K562 (cell line): ENCODE measurements around the gene PRKCE. TPM values are rescaled to one million over a fixed set of nuclear protein-coding genes. Genes with fewer than 3 reads are reported as not detected.

Source experiments
- BMI1 ChIP-seq: fragments of 150-350 bp; IDR thresholded peaks from 2 replicates; pipeline ENCODE4 v1.6.1; 2014; ENCODE audit warnings: low read length
- CSDE1 ChIP-seq, 2 experiments: fragments of 450-650 bp; IDR thresholded peaks; 2 replicates each; pipeline ENCODE4 v1.6.1; 2016; ENCODE audit warnings: mild to moderate bottlenecking in 1 of 2
- MLLT1 ChIP-seq, 2 experiments: fragments of 450-650 bp; IDR thresholded peaks; 2 replicates each; pipeline ENCODE4 v1.6.1; 2016
- NFATC3 ChIP-seq: fragments of 450-650 bp; IDR thresholded peaks from 2 replicates; pipeline ENCODE4 v1.6.1; 2017; ENCODE audit warnings: mild to moderate bottlenecking
- PRPF4 ChIP-seq: fragments of 200-400 bp; formaldehyde crosslinking; IDR thresholded peaks from one replicate; pipeline ENCODE4 v1.6.1; 2017; ENCODE audit warnings: low read length, low read depth, mild to moderate bottlenecking; ENCODE audit not compliant: insufficient read depth, poor library complexity, severe bottlenecking
- PTBP1 ChIP-seq: fragments of 200-400 bp; formaldehyde crosslinking; IDR thresholded peaks from 2 replicates; pipeline ENCODE4 v1.6.1; 2017; ENCODE audit warnings: low read depth, low read length
- SIN3B ChIP-seq: fragments of 450-650 bp; IDR thresholded peaks from 2 replicates; pipeline ENCODE4 v1.6.1; 2017; ENCODE audit warnings: low read depth, mild to moderate bottlenecking, moderate library complexity
- SMC3 ChIP-seq: conservative IDR thresholded peaks from 2 replicates; pipeline ENCODE4 v1.6.1; 2011; ENCODE audit warnings: low read depth, low read length, improper control_type of control experiment; ENCODE audit not compliant: insufficient read depth
- TAF7 ChIP-seq: fragments of 450-650 bp; IDR thresholded peaks from 2 replicates; pipeline ENCODE4 v1.6.1; 2016; ENCODE audit warnings: missing genetic modification characterization, missing compliant biosample characterization
- TCF3 ChIP-seq: sonication (generic); formaldehyde crosslinking; IDR thresholded peaks from 2 replicates; pipeline ENCODE4 v1.4.0; 2020; ENCODE audit warnings: mild to moderate bottlenecking, missing genetic modification reagents
- THRB ChIP-seq: fragments of 450-650 bp; formaldehyde crosslinking; conservative IDR thresholded peaks from 2 replicates; pipeline ENCODE4 v1.4.0; 2022; ENCODE audit warnings: mild to moderate bottlenecking, missing genetic modification characterization
- ZNF3 ChIP-seq: fragments of 250-450 bp; sonication (Bioruptor Pico); IDR thresholded peaks from 2 replicates; pipeline ENCODE4 v1.5.0; 2021; ENCODE audit warnings: mild to moderate bottlenecking, moderate library complexity
- ZNF384 ChIP-seq: IDR thresholded peaks from 2 replicates; pipeline ENCODE4 v1.6.1; 2012; ENCODE audit warnings: low read depth, low read length, improper control_type of control experiment
- polyA plus RNA-seq, 8 experiments: library from polyadenylated mRNA; depleted of rRNA in 4 of 8; stranded (reverse) in 5 of 8; unstranded in 3 of 8; fragments of >200 nt; fragmentation: Nextera tagmentation in 2 of 8; fragmentation: Illumina TruSeq in 1 of 8; extraction: Ambion mirVana in 2 of 8; extraction: Trizol in 1 of 8; gene quantifications; 2 replicates each; pipeline versions ENCODE4 v1.2.1 to v1.2.3, GENCODE V29; 2011 to 2014; ENCODE audit warnings: inconsistent platforms in 1 of 8, missing spikeins in 1 of 8
- total RNA-seq, 7 experiments: library from RNA; depleted of rRNA in 6 of 7; stranded (reverse); fragments of >200 nt in 6 of 7; fragmentation: Illumina TruSeq in 2 of 7; extraction: Trizol in 2 of 7; gene quantifications; 2 replicates each; pipeline versions ENCODE4 v1.2.1 to v1.2.3, GENCODE V29; 2011 to 2021; ENCODE audit warnings: low replicate concordance in 1 of 7
- TF ChIP-seq, protein P1 (sequence below): fragments of 450-650 bp; formaldehyde crosslinking; IDR thresholded peaks from 2 replicates; pipeline ENCODE4 v1.4.0; 2020; ENCODE audit warnings: mild to moderate bottlenecking, moderate library complexity
- TF ChIP-seq, protein P2 (sequence below): fragments of 450-650 bp; formaldehyde crosslinking; IDR thresholded peaks from 2 replicates; pipeline ENCODE4 v1.4.0; 2020; ENCODE audit warnings: mild to moderate bottlenecking, moderate library complexity
- TF ChIP-seq, protein P3 (sequence below): fragments of 450-650 bp; IDR thresholded peaks from one replicate; pipeline ENCODE4 v1.6.1; 2018; ENCODE audit warnings: mild to moderate bottlenecking, moderate library complexity; ENCODE audit not compliant: partially characterized antibody

PRKCE gene
- total and polyA plus RNA-seq, 9 of the 15 experiments (the other 6 are each of a cell fraction or from before 2014, with no cell fraction given): 0.06 to 1.0 (median 0.22) TPM; not detected in 1

DNA sequence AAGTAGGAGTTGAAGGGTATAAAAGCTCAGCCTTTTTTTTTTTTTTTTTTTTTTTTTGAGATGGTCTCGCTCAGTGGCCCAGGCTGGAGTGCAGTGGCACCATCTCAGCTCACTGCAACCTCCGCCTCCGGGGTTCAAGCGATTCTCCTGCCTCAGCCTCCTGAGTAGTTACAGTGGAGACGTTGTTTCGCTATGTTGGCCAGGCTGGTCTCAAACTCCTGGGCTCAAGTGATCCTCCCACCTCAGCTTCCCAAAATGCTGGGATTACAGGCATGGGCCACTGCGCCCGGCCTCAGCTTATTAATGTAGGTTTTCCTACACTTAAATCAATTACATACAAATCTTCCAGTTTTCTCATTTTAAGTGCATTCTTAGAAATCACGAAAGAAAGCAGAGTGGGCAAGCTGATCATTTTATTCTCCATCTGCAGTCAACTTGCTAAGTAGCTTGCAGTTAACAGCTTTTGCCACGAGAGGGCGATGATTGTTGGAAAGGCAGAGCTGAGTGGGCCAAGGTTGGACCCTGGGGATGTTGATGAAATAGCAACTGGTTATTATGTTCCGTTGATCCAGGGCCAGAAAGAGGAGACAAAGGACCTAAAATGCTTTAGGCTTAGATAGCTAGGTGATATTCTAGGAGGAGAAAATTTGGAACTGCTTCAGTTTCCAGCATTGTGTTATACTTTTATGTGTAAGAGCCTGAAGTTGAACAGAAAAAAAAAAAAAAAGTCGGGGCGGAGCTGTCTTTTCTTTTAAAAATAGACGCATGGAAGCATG lies 411.4 kb downstream of the PRKCE start (continued):
- TF ChIP-seq BMI1 (no peak), PTBP1 (no peak), SMC3 (peak; percentile 75), NFATC3 (no peak), TCF3 (no peak), MLLT1 (IDR thresholded peaks at IDR 0.05) (no peak), PRPF4 (no peak), ZNF3 (no peak), THRB (no peak), ZNF384 (peak; percentile 12; the same call in 1 of the 2 replicates), SIN3B (no peak), CSDE1 (IDR thresholded peaks at IDR 0.05) (no peak), TAF7 (tag) (no peak)
- TF ChIP-seq, protein P1, sequence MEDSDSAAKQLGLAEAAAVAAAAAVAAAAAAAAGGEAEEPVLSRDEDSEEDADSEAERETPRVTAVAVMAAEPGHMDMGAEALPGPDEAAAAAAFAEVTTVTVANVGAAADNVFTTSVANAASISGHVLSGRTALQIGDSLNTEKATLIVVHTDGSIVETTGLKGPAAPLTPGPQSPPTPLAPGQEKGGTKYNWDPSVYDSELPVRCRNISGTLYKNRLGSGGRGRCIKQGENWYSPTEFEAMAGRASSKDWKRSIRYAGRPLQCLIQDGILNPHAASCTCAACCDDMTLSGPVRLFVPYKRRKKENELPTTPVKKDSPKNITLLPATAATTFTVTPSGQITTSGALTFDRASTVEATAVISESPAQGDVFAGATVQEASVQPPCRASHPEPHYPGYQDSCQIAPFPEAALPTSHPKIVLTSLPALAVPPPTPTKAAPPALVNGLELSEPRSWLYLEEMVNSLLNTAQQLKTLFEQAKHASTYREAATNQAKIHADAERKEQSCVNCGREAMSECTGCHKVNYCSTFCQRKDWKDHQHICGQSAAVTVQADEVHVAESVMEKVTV (CRISPR knock-in tag): peak; percentile 53
- TF ChIP-seq, protein P2, sequence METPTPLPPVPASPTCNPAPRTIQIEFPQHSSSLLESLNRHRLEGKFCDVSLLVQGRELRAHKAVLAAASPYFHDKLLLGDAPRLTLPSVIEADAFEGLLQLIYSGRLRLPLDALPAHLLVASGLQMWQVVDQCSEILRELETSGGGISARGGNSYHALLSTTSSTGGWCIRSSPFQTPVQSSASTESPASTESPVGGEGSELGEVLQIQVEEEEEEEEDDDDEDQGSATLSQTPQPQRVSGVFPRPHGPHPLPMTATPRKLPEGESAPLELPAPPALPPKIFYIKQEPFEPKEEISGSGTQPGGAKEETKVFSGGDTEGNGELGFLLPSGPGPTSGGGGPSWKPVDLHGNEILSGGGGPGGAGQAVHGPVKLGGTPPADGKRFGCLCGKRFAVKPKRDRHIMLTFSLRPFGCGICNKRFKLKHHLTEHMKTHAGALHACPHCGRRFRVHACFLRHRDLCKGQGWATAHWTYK: no peak
- TF ChIP-seq, protein P3, sequence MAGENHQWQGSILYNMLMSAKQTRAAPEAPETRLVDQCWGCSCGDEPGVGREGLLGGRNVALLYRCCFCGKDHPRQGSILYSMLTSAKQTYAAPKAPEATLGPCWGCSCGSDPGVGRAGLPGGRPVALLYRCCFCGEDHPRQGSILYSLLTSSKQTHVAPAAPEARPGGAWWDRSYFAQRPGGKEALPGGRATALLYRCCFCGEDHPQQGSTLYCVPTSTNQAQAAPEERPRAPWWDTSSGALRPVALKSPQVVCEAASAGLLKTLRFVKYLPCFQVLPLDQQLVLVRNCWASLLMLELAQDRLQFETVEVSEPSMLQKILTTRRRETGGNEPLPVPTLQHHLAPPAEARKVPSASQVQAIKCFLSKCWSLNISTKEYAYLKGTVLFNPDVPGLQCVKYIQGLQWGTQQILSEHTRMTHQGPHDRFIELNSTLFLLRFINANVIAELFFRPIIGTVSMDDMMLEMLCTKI: no peak
